Activated naive CD4-positive, alpha-beta T cell treated with anti-CD3 and anti-CD28 coated beads, Interleukin-2, amount 50 U/mL, for 72 hours (primary cell): Measurements from ENCODE around the gene PIKFYVE. TPM values are rescaled to one million over a fixed set of nuclear protein-coding genes. Genes with fewer than 3 reads are reported as not detected.
"Not testable (repeated sequence)": the region's sequence is repeated elsewhere in the genome, so short reads cannot be mapped to it uniquely, and the experiment has no call there.

Experiments used
- ATAC-seq, 2 donors: fragments of 150-1000 bp; cut with Tn5 transposase; 2 replicates each; pipeline ENCODE4 v1.10.0; 2021; ENCODE audit warnings: mild to moderate bottlenecking in 2 of 2, moderate library complexity in 2 of 2
- DNase-seq, 2 donors: peaks; one replicate each; pipeline ENCODE4 v3.0.0; 2021 to 2022; ENCODE audit warnings: low spot score in 2 of 2
- H3K27ac Mint-ChIP-seq, 2 donors: one replicate each; pipeline ENCODE4 v1.8.0; 2022; ENCODE audit warnings: mild to moderate bottlenecking in 2 of 2, mixed read lengths in 2 of 2
- H3K36me3 Mint-ChIP-seq, 2 donors: one replicate each; pipeline ENCODE4 v1.8.0; 2022; ENCODE audit warnings: mixed read lengths in 2 of 2
- H3K9me3 Mint-ChIP-seq, 2 donors: one replicate each; pipeline ENCODE4 v1.8.0; 2022; ENCODE audit warnings: mixed read lengths in 2 of 2
- total RNA-seq, 2 donors: library from RNA; stranded (reverse); gene quantifications; one replicate each; pipeline ENCODE4 v1.2.3, GENCODE V29; 2022

PIKFYVE gene
- total RNA-seq, 2 donors from 2014 or later, result 23.1 to 25.9 TPM

GRCh38 chr2:208315081-208315788, 49.2 kb downstream of the PIKFYVE start:
- H3K36me3 Mint-ChIP-seq, result peaks cover 6 to 17% of the 10 kb centered on the region in 2 donors
- H3K27ac Mint-ChIP-seq, result peak overlapping the region in 1 of 2 donors; percentile 66
- peak in 1 of 2 donors; percentile 82 for ATAC-seq
- no peak for DNase-seq
- no peaks in the 10 kb centered on the region for H3K9me3 Mint-ChIP-seq

- no peak for DNase-seq
- ATAC-seq, result no peak
- Mint-ChIP-seq H3K9me3 (no peaks in the 10 kb centered on the region), H3K27ac (no peak overlapping the region), H3K36me3 (peaks cover 12 to 17% of the 10 kb centered on the region in 2 donors)
Measured at GRCh38 chr2:208318127-208318526, 52.1 kb downstream of the PIKFYVE start.

- no peak for ATAC-seq
- no peak overlapping the region for H3K27ac Mint-ChIP-seq
- H3K36me3 Mint-ChIP-seq, result peaks cover 12 to 25% of the 10 kb centered on the region in 2 donors
- DNase-seq, result no peak
- H3K9me3 Mint-ChIP-seq, result no peaks in the 10 kb centered on the region
Measured at GRCh38 chr2:208319391-208319790, 53.3 kb downstream of the PIKFYVE start.

- H3K27ac Mint-ChIP-seq, result no peak overlapping the region
- H3K36me3 Mint-ChIP-seq, result peaks cover 10 to 14% of the 10 kb centered on the region in 2 donors
- DNase-seq, result no peak
- ATAC-seq, result no peak
- H3K9me3 Mint-ChIP-seq, result no peaks in the 10 kb centered on the region
Measured at GRCh38 chr2:208320686-208321085, 54.6 kb downstream of the PIKFYVE start.

- DNase-seq (no peak), ATAC-seq (no peak)
- H3K9me3 Mint-ChIP-seq, result no peaks in the 10 kb centered on the region
- no peak overlapping the region for H3K27ac Mint-ChIP-seq
- peaks cover 8 to 17% of the 10 kb centered on the region in 2 donors for H3K36me3 Mint-ChIP-seq
Measured at GRCh38 chr2:208326016-208326415, 60.0 kb downstream of the PIKFYVE start.

GRCh38 chr2:208329485-208329884, 63.4 kb downstream of the PIKFYVE start:
- no peak overlapping the region for H3K27ac Mint-ChIP-seq
- no peak for DNase-seq
- H3K9me3 Mint-ChIP-seq, result no peaks in the 10 kb centered on the region
- peaks cover 0 to 11% of the 10 kb centered on the region in 2 donors for H3K36me3 Mint-ChIP-seq
- no peak for ATAC-seq

- Mint-ChIP-seq H3K27ac (no peak overlapping the region), H3K9me3 (no peaks in the 10 kb centered on the region), H3K36me3 (peaks cover 0 to 6% of the 10 kb centered on the region in 2 donors)
- ATAC-seq, result no peak
- no peak for DNase-seq
Measured at GRCh38 chr2:208334230-208334629, 68.2 kb downstream of the PIKFYVE start.

GRCh38 chr2:208346756-208347155, 80.7 kb downstream of the PIKFYVE start:
- ATAC-seq, result no peak
- Mint-ChIP-seq H3K27ac (no peak overlapping the region), H3K36me3 (peaks cover 0 to 11% of the 10 kb centered on the region in 2 donors), H3K9me3 (no peaks in the 10 kb centered on the region)
- DNase-seq, result no peak

GRCh38 chr2:208350610-208351009, 84.6 kb downstream of the PIKFYVE start:
- ATAC-seq (no peak), DNase-seq (no peak)
- H3K9me3 Mint-ChIP-seq, result no peaks in the 10 kb centered on the region
- H3K27ac Mint-ChIP-seq, result no peak overlapping the region
- peaks cover 0 to 11% of the 10 kb centered on the region in 2 donors for H3K36me3 Mint-ChIP-seq

- no peak overlapping the region for H3K27ac Mint-ChIP-seq
- ATAC-seq (no peak), DNase-seq (no peak)
- H3K36me3 Mint-ChIP-seq, result peaks cover 0 to 11% of the 10 kb centered on the region in 2 donors
- H3K9me3 Mint-ChIP-seq, result no peaks in the 10 kb centered on the region
Measured at GRCh38 chr2:208352644-208353567, 86.9 kb downstream of the PIKFYVE start.

- Mint-ChIP-seq H3K27ac (no peak overlapping the region), H3K36me3 (peaks cover 0 to 24% of the 10 kb centered on the region in 2 donors), H3K9me3 (peaks cover 0 to 5% of the 10 kb centered on the region in 2 donors)
- no peak for ATAC-seq
- DNase-seq, result no peak
Measured at GRCh38 chr2:208354964-208355381, 88.9 kb downstream of the PIKFYVE start.

- DNase-seq, H3K9me3 Mint-ChIP-seq, ATAC-seq, H3K27ac Mint-ChIP-seq: not testable (repeated sequence)
- H3K36me3 Mint-ChIP-seq, result peaks cover 0 to 15% of the 10 kb centered on the region in 2 donors
Measured at GRCh38 chr2:208356420-208356819, 90.4 kb downstream of the PIKFYVE start.

- no peak overlapping the region for H3K27ac Mint-ChIP-seq
- H3K9me3 Mint-ChIP-seq, result peaks cover 0 to 5% of the 10 kb centered on the region in 2 donors
- DNase-seq (no peak), ATAC-seq (no peak)
- H3K36me3 Mint-ChIP-seq, result peaks cover 0 to 13% of the 10 kb centered on the region in 2 donors
Measured at GRCh38 chr2:208356846-208357574, 91.0 kb downstream of the PIKFYVE start.

GRCh38 chr2:208358758-208359631, 92.9 kb downstream of the PIKFYVE start:
- Mint-ChIP-seq H3K9me3 (peaks cover 0 to 5% of the 10 kb centered on the region in 2 donors), H3K36me3 (peaks cover 0 to 13% of the 10 kb centered on the region in 2 donors), H3K27ac (peak overlapping the region in 1 of 2 donors; percentile 16)
- DNase-seq (no peak), ATAC-seq (peak in 1 of 2 donors; percentile 19)

GRCh38 chr2:208359632-208359986, 93.6 kb downstream of the PIKFYVE start:
- Mint-ChIP-seq H3K9me3 (peaks cover 0 to 5% of the 10 kb centered on the region in 2 donors), H3K27ac (peak overlapping the region in 1 of 2 donors; percentile 16), H3K36me3 (peaks cover 0 to 13% of the 10 kb centered on the region in 2 donors)
- DNase-seq, result no peak
- peak in 1 of 2 donors; percentile 63 for ATAC-seq
